Measurements from ENCODE around the gene GPX3.

The GPX3 gene

GRCh38 chr5:151062405-151063141, 42.2 kb downstream of the GPX3 start:
- H3K4me3 ChIP-seq (ENCODE audit: low read depth, low read length): no peak overlapping the region
- DNase-seq (ENCODE audit: low read depth): no peak
- TF ChIP-seq, protein P1, sequence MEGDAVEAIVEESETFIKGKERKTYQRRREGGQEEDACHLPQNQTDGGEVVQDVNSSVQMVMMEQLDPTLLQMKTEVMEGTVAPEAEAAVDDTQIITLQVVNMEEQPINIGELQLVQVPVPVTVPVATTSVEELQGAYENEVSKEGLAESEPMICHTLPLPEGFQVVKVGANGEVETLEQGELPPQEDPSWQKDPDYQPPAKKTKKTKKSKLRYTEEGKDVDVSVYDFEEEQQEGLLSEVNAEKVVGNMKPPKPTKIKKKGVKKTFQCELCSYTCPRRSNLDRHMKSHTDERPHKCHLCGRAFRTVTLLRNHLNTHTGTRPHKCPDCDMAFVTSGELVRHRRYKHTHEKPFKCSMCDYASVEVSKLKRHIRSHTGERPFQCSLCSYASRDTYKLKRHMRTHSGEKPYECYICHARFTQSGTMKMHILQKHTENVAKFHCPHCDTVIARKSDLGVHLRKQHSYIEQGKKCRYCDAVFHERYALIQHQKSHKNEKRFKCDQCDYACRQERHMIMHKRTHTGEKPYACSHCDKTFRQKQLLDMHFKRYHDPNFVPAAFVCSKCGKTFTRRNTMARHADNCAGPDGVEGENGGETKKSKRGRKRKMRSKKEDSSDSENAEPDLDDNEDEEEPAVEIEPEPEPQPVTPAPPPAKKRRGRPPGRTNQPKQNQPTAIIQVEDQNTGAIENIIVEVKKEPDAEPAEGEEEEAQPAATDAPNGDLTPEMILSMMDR (IDR thresholded peaks at IDR 0.05; ENCODE audit: control insufficient read depth, extremely low read depth, insufficient read depth): no peak

DNA sequence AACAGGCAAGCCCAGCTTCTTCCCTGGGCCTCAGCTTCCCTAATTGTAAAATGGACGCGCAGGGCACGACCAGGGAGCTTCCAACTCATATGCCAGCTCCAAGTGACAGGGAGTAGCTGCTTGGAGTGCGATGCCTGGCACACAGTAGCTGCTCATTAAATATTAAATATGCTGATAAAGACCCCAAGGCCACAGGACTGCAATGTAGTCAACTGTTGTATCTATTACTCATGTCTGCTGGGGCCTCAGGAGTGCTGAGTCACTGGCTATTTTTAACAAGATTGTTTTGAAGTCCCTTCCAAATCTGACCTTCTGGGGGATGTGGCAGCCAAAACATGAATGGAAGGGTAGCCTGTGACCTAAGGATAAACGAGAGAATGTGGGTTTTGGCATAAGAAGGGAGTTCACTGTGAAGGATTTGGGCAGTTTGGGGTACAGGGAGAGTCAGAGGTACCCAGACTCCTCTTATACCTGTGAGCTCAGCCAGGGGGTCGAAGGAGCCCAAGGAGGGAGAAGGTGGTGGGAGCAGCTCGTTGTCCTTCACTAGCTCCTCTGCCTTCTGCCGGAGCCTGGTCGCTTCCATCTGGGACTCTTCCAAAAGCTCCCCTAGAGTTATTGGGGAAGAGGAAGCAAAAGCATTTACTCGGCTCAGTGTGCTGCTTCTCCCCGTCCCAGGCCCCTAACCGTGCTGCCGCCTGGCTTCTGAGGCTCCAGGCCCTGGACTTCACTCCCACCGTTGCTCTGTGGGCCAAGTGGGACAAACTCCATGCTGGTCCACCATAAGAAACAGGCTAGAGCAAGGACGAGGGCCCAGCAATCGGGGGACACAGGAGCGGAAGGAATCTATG, 43.0 kb downstream of the GPX3 start:
- no peak for DNase-seq (ENCODE audit: low read depth)
- TF ChIP-seq, protein P1 (IDR thresholded peaks at IDR 0.05; ENCODE audit: control insufficient read depth, extremely low read depth, insufficient read depth): no peak
- no peak overlapping the region for H3K4me3 ChIP-seq (ENCODE audit: low read depth, low read length)

DNA sequence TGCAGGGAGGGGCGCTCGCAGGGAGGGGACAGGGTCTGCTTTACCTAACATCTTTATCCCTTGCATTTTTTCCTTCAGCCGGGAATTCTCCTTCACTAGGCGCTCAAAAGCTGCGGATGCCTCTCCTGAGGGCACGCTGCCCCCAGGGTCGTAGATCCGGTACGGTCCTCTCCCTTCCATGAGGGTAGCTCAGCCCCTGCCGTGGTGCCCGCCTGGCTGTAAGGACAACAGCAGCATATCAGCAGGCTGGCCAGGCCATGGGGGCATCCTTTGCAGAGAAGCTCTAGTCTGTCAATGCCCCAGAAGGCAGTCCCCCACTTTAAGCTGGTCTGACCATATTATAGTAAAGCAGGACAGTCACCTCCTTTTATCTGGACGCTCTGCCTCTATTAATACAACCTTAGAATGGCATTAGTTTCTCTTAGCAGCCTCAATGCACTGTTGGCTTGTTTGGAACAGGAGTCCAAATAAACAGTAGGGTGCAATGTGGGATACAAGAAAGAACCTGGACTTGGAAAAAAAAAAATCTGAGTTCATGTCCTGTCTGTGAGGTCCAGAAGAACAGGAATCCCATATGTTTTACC, 44.6 kb downstream of the GPX3 start:
- DNase-seq (ENCODE audit: low read depth): no peak

DNA sequence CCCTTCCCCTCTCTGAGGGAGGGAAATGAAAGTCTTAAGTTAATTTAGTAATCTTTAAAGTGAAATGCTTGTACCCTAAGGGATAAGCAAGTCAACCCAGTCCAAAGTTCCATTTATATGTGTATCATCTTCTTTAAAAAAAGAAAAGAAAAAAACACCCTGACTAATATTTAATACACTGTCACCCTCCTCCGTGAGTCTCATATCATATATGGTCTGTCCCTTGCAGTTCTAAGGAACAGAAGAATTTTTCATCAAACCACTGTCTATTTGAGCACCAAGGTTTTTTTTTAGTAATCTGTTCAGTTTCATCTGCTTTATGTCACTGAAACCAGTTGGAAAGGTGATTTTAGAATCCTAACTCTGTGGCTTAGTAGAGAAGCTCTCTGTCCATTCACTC, 45.2 kb downstream of the GPX3 start:
- no peak for DNase-seq (ENCODE audit: low read depth)
- TF ChIP-seq, protein P1 (IDR thresholded peaks at IDR 0.05; ENCODE audit: control insufficient read depth, extremely low read depth, insufficient read depth): no peak
- H3K4me3 ChIP-seq (ENCODE audit: low read depth, low read length): no peak overlapping the region

More for the DNA sequence above, 44.6 kb downstream of the GPX3 start:
- TF ChIP-seq, protein P1 (IDR thresholded peaks at IDR 0.05; ENCODE audit: control insufficient read depth, extremely low read depth, insufficient read depth): no peak
- H3K4me3 ChIP-seq (ENCODE audit: low read depth, low read length): no peak overlapping the region

GRCh38 chr5:151066920-151067319, 46.5 kb downstream of the GPX3 start:
- TF ChIP-seq, protein P1 (IDR thresholded peaks at IDR 0.05; ENCODE audit: control insufficient read depth, extremely low read depth, insufficient read depth): no peak
- no peak overlapping the region for H3K4me3 ChIP-seq (ENCODE audit: low read depth, low read length)

DNA sequence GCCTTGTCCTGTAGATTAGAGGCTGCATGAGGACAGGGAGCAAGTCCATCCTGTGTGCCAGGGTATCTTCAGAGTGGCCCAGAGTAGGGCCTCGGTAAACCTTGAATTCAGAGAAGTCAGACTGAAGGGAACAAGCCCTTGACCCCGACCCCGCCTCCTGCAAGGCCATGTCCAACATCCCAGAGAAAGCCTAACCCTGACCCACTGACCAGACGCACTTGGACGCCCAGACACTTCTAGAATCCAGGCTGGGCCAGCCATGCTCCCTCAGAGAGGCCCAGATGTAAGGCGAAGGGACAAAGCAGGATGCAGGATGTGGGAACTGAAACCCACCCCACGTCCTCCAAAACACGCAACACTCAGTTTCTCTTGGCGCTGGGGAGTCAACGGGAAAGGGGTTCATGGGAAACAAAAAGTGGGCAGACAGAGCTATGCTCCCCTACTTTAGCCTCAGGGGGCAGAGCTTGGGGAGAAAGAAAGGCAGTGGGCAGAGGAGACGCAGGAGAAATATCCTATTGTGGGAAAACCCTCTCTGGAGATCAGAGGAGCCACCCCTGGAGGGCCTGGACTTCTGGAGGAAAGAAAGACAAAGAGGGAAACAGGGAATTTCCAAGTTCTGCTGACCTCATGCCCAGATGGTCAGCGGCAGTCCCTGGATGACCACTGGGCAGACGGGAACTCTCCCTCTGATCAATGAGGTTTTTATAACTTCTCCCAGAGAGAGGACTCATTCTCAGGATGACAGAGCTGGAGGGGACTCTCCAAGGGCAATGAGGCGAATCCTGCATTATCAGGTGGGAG, 47.4 kb downstream of the GPX3 start:
- H3K4me3 ChIP-seq (ENCODE audit: low read depth, low read length): no peak overlapping the region
- TF ChIP-seq, protein P1 (IDR thresholded peaks at IDR 0.05; ENCODE audit: control insufficient read depth, extremely low read depth, insufficient read depth): no peak
- no peak for DNase-seq (ENCODE audit: low read depth)

More at GRCh38 chr5:151066920-151067319, 46.5 kb downstream of the GPX3 start:
- no peak for DNase-seq (ENCODE audit: low read depth)

Measured in LNCaP clone FGC (cell line).